HG02885 (cell line): ENCODE data around the gene ATG2A.
"Not testable (repeated sequence)": the region's sequence is repeated elsewhere in the genome, so short reads cannot be mapped to it uniquely, and the experiment has no call there.

ENCODE experiments used
- ATAC-seq: cut with Tn5 transposase; IDR thresholded peaks from one replicate; pipeline ENCODE4 v1.9.1; 2021; ENCODE audit warnings: mild to moderate bottlenecking; ENCODE audit not compliant: unreplicated experiment, poor library complexity

Gene ATG2A

DNA sequence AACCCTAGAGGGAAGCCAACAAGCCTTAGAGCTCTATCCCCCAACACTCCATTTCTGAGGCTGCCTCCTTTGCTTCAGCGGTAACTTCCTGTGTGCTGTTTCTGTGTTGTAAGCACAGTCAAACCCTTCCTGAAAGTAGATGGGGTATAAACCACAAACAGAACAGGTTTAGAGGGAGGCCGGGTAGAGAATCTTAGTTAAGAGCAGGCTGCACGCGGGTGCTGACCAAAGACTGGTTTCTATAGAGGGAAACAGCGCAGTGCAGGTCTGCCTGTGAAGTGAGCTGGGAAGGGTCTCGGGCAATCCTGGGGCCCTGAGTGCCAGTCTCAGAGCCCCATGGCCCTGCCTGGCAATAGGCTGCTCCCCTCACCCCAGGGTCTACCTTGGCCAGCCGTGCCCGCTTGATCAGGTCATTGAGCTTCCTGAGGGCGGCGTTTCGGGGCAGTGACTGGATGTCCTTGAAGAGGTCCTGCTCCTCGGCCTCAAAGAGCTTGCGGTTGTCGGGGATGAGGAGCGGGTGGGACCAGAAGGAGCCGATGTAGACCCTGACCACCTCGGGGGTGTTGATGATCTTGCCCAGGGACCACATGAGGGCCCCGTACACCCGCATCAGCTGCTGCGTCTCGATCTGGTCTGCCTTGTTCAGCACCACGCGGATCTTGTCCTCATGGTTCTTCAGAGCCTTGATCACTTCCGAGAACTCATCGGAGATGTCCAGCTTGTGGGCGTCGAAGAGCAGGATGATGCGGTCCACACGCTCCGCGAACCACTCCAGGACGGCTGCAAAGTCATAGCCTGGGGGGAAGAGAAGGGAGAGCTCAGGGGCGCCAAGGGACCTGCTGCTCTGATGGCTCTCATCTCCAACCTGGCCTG is 57.2 kb downstream of the ATG2A start:
- peak; percentile 71 for ATAC-seq

DNA sequence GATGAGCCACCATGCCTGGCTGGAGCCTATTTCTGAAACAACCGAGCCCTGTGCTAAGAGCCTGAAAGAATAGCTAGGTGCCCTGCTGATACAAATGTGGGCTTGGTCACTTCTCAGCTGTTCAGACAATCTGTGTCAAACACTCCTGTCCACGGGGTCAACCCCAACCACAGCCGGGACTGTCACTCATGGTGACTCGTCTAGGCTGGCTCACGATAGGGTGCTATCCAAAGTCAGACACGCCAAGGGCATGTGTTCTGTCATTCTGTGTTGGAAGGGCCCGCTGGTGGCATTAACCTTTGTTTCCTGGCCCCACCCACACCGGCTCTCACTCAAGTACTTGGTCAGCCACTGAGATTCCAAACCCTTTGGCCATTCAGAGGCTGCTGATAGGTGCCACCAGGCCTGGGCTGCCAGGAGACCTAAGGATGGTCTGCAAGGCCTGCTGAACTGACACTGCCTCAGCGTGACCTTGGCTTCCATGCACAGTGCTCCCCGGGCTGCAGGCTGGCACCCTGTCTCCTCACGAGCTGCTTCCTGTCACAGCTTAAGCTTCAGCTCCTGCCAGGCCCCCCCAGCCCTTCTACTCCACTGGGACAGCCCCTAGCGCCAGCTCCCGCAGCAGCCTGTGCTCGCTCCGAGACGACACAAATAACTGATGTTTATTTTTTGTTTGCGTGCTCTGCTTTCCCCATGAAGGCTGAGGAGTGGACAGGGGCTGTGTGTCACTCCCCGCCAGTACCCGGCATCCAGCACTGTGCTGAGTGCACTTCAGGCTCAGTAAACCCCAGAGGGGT is 58.3 kb downstream of the ATG2A start:
- no peak for ATAC-seq

DNA sequence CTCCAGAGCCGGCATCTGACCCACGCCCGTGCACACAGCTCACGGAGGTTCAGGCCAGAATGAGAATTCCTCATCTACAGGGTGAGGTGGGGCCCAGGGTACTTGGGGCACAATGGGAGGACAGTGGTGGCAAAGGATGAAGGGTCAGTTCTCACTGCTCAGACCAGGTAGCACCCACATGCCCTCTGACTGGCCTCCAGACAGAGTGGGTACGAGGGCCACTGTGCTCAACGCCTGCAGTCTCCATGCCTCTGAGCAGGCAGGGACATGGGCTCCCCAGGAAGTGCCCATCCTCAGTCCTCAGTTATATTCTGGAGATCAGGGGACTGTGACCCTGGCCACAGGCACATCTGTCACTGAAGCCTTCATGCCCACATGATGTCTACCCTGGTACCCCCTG is 59.5 kb downstream of the ATG2A start:
- no peak for ATAC-seq

DNA sequence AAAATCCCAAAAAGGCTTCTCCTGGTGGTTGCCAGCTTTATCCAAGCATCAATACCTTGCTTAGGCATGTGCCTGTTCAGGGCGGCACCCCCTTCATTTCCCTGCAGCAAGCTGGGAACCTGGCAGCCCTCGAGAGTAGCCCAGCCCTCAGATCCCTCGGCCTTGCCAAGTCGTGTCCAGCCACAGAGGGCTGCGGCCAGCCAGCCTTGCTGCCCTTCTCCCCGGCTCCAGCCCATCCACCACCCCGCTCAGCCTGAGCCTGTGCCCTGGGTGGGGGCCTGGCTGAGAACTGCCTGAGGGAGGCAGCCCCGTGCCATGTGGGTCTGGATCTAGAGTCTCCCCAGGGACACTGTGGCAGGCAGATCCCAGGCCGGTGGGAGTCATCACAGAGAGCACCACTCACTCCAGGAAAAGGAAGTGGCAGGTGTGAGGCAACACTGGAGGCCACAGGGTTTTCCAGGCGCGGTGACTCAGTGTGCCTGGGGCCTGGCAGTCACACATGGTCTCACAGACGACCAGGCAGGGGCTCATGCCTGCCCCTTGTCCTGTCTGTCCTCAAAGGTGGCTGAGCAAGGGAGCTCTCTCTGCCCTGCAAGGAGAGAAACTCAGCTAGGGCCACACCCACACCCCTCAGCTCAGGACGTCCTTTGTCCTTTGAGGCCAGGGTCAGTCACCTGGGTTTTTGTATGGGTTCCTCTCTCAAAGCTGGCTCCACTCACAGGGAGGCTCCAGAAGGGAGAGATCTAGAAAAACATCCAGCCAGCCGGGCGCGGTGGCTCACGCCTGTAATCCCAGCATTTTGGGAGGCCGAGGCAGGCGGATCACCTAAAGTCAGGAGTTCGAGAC is 60.4 kb downstream of the ATG2A start:
- no peak for ATAC-seq

DNA sequence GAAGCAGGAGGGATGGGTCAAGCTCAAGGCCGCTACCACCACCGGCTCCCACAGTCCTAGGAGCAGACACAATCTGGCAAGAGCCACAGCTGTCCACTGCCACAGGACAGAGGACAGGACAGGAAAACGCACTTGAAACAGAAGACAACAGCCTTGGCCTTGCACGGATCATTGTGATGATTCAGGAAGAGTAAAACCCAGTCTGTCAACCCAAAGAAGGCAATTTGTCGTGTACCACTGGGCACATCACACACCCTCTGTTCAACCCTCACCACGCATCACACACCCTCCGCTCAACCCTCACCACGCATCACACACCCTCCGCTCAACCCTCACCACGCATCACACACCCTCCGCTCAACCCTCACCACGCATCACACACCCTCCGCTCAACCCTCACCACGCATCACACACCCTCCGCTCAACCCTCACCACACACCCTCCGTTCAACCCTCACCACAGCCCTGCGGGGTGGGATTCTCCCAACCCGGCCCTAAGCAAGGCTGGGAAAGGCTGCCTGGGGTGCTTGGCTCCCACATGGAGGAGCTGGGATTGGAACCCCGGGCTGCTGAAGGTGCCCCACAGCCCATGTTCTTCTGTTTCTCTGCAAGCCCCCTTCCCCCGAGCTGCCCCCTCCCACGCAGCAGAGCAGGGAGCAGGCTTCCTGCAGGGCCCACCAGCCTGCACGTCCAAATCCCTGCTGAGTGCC is 61.3 kb downstream of the ATG2A start:
- no peak for ATAC-seq

DNA sequence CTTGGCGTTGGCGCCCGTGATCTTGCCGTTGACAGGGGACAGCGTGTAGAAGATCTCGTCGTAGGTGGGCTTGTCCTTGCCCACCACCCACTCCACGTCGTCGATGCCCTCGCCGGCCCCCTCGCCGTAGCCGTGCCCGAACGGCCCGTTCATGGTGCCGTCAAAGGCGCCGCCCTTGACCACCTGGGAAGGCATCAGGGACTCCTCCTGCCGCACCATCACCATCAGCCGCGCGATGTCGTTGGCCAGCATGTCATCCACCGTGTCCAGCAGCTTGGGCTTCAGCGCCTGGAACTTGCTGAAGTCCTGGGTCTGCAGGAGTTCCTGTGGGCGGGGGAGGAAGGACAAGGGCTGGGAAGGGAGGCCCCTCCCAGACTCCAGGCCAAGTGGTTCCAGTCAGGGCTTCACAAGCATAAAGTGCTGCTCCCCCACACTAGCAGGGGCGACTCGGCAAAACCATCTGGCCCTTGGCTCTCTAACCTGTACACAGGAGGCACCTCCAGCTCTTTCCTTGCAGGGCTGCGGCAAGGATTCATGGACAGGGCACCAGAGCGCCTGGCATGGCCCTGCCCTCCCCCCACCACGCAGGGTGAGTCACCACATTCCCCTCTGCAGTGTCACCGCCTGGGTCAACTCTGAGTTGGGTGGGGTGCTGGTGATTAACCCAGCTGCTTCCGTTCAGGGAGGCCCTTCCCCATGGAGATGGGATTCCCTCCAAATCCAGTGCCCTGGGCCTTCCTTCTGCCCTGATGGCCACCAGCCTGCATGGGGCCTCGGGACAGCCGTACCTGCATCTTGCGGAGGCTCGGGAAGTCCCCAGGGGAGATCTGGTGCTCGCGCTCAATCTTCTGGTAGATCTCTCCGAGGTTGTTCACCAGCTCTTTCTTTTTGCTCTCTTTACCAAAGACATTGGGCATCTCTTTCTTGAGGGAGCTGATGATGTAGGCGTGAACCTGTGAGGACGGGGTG is 62.2 kb downstream of the ATG2A start:
- no peak for ATAC-seq

DNA sequence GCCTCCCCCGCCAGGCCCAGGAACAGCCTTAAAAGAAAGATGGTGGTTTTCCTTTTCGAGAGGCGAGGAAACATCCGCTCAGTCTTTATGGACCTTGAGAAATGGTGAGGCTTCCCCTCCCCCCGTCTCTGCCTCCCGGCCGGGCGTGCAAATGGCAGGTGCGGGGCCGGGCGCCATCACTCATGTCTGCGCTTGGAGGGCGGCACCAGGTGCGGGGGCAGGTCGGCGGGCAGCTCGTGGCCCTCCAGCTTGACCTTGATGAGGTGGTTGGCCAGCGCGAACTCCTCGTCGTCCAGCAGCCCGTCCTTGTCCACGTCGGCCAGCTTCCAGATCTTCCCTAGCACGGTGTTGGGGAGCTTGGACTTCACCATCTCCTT is 62.9 kb downstream of the ATG2A start:
- no peak for ATAC-seq

DNA sequence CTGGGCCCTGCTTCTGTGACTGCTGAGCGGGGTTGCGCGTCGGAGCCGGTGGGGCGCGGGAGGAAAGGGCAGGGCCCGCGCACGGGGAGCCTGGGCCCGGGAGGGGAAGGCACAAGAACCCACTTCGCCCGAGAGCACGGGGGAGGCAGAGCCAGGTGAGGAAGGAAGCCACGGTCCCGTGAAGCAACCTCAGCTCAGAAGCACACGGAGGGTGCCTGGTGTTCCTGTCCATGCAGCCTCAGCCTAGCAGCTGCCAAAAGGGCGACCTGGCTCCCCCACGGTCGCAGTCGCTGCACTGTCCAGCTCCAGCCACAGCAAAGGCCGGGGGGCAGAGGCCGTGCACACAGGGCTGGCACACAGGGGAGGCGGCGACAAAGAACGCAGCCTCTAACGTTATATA is 63.3 kb downstream of the ATG2A start:
- ATAC-seq: no peak

DNA sequence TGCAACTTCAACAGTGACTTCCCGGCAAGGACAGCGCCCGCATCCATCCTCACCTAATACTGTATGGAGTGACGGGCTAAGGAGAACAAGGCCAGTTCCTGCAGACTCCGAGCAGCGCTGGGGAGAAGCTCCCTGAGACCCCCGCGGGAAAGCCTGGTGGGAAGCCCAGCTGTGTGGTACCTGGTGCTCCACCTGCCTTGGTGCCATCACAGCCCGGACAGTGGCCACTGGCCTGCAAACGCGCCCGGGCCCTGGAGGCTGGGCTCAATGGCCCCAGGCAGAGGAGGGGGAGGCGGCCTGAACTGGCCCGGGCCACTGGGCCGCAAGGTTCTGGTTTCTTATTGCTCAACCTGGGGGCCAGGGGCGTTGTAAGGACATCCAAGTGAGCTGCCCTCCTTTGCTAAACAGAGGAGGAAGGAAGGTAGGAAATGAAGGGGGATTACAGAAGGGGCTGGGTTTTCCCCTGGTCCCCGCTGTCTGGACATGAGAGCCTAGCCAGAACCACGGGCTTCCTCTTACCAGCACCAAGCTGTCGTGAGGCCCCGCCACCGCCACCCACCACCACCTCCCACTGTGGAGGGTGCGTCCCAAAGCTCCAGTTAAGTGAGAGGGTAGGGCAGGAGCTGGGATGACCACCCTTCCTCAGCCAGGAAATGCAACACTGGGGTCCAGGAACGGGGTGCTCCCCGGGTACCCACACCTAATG is 64.1 kb downstream of the ATG2A start:
- no peak for ATAC-seq

DNA sequence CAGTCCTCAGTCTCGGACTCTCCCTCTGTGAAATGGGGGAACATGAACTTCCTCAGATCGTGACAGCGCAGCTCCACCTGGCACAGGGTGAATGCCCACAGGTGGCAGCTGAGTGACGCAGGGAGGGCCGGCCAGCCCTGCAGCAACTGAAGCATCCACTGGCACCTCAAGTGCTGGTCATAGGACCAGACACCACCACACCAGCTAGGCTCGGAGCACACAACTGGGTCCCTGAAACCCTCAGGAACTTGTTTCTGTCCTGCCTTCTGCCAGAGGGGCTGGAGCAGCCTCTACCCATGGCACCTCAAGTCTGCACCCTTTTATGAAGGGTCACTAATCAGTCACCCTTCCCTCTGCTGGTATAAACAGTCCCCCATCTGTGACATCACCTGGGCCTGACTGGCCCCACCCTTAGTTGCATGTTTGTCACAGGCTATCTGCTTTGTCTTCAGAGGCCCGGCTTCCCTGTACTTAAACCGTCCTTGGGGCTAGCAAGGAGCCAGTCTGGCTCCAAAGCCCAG is 65.1 kb downstream of the ATG2A start:
- no peak for ATAC-seq

DNA sequence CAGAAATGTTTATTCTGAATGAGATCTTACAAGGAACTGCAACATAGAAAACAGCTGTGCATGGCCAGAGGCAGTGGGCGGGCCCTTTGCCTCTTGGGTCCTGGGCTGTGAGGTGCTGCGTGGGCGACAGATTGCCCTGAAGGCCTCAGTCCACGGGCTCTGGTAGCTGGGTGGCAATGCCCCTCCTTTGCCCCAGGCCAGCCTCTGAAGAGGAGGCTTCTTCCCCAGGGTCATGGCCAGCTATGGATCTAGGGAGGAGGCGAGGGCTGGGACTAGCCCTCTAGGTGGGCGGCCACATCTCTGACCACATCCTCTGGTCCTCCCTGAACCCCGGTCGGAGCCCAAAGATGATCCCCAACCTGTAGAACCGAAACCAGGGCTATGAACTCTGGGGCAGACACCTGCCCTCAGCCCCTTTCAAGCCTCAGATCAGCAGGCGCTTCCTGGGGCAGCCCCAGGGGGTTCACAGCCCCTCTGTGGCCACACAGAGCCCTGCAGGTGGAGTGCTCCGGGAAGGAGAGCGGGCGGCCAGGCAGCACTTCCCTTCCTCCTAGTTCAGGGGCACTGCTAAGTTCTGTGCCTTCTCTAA is 65.9 kb downstream of the ATG2A start:
- ATAC-seq: peak; percentile 75

DNA sequence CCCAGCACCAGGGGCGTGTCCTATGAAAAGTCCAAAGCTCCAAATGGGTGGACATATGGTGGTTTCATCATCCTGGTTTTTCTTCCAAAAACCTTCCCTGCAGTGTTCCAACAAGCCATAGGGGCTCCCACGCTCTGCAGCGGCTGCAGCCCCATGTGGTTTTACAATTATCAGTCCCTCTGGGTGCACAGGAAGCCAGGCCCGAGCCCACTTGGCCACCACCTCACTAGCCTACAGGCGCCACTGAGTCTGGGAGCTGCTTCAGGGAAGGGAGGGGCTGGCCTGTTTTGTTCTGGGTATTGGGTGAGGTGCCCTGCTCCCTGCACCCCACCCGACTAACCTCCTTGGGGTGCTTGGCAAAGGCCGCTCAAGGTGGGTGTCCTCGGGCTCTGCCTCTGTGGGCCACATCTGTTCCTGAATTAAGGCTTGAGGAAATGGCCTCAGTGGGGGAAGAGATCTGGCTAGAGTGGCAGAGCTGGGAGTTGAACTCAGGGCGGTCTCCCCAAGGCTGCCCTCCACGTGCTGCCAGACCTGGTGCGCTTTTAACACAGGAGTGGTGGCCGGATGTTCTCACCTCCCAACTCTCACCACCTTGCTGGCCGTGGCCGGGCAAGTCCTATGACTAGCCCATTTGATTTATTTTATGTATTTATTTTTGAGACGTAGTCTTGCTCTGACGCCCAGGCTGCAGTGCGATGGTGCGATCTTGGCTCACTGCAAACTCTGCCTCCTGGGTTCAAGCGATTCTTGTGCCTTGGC is 67.2 kb downstream of the ATG2A start:
- no peak for ATAC-seq

DNA sequence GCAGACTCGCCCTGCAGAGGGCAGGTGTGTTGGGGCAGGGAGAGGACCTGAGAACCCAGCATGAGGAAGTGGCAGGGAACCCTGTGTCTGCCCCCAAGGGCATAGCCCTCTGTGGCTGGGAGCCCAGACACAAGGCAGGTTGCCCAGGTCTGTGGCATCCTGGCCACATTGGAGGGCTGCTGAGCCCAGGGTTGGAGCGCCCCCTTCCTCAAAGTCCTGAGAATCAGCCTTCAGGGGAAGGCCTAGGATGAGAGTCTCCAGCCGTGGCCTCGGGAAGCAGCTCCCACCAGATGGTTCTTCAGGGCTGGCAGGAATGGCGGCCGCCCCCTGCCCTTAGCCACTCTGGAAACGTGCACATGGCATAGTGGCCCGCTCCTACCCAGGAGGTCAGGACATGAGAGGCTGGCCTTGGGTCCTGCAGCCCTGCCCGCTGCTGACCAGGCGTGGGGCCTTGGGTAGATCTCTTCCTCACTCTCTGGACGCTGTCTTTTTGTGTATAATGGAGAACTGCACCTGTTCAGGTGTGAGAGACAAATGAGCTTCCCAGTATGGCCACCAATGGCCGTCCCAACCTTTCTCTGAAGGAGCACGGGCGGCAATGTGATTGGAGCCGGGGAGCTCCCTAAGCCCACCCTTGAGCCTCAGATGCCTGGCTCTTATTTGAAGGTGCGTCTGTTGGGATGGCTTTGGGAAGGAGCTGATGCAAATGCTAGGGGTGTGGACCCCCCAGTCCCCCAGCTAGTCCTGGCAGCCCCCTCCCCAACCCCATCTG is 68.0 kb downstream of the ATG2A start:
- ATAC-seq: no peak

DNA sequence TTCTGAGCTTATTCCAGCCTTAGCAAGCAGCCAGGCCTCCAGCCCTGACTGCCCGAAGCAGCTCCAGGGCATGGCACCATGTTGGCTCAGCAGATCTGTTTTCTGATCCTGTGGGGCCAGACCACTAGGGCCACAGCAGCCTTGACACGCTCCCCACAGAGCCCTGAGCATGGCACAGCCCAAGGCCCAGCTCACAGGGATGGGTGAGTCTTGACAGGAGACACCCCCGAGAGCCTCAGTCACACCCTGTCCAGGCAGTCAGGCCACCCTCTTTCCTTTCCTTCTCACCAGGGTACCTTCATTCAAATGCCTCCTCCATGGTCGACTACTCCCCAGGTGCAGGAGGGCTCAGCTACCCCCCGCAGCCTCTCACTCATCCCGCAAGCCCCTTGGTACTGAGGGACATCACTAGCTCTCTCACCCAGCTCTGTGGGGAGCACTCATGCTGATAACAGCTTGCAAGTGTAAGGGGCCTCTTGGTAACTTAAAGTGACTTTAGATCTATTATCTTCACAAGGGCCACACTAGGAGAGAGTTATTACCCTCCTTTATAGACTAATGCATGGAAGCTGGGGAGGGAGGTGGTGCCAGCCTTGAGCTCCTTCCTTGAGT is 68.7 kb downstream of the ATG2A start:
- ATAC-seq: no peak

DNA sequence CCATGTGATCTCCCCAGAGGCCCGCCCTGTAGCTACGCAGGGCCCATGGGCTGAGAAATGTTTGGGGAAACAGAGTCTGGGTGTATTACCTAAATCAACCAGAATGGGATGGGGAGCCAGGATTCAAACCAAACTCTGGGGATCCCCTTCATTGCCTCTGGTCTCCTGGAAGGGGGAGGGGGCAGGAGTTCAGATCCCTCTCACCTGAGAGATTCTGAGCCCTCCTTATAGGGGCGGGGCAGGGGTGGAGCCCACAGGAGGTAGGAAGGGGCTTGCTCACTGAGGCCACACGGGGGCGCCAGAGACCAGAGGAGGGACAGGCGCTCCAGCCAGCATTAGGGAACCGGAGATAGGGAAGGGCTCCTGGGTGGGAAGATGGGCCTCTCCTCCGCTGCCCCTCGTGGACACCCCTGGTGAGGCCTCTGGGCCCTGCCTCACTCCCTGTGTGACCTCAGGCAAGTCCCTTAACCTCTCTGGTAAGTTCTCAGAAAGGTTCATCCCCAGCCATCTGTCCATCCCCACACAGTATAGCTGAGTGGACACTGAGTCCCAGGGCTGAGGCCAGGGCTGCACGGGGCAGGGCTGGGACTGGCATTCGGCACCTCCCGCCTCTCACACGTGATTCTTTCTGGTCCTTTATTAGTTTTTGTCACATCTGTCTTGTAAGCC is 69.9 kb downstream of the ATG2A start:
- ATAC-seq: no peak

DNA sequence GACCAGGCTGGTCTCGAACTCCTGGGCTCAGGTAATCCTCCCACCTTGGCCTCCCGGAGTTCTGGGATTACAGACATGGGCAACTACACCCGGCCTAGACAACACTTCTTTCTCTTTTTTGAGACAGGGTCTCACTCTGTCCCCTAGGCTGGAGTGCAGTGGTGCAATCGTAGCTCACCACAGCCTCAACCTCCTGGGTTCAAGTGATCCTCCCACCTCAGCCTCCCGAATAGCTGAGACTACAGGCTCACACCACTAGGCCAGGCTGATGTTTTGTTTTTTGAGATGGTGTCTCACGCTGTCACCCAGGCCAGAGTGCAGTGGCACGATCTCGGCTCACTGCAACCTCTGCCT is 71.3 kb downstream of the ATG2A start:
- not testable (repeated sequence) for ATAC-seq
